Calu3 (cell line): Measurements from ENCODE around the gene VSIG10. TPM values are rescaled to one million over a fixed set of nuclear protein-coding genes. Genes with fewer than 3 reads are reported as not detected.
A peak's percentile ranks its signal among the peaks of the same experiment; 100 is the strongest.

Experiments
- BruUV-seq: library from RNA; stranded (reverse); fragments of 400-500 nt; replicated peaks from 2 replicates; lab custom pipeline; 2021; lab: Mats Ljungman, UMichigan
- CTCF ChIA-PET: fragments of 300-600 bp; sonication (Branson Sonifier 250); formaldehyde crosslinking; loops from one replicate; lab custom pipeline; 2022; ENCODE audit warnings: antibody characterized with exemption; lab: Charles Lee
- DNase-seq: peaks from one replicate; pipeline ENCODE4 v3.0.0; 2022
- H3K27ac Mint-ChIP-seq: one replicate; pipeline ENCODE4 v1.8.0; 2022; ENCODE audit warnings: mixed read lengths; ENCODE audit not compliant: unreplicated experiment
- H3K27me3 Mint-ChIP-seq: one replicate; pipeline ENCODE4 v1.8.0; 2022; ENCODE audit warnings: mixed read lengths; ENCODE audit not compliant: unreplicated experiment
- H3K36me3 Mint-ChIP-seq: one replicate; pipeline ENCODE4 v1.8.0; 2022; ENCODE audit warnings: mild to moderate bottlenecking, moderate library complexity, mixed read lengths; ENCODE audit not compliant: insufficient read depth, unreplicated experiment
- H3K4me1 Mint-ChIP-seq: one replicate; pipeline ENCODE4 v1.8.0; 2022; ENCODE audit warnings: mild to moderate bottlenecking, low read depth, mixed read lengths; ENCODE audit not compliant: unreplicated experiment
- H3K4me3 Mint-ChIP-seq: one replicate; pipeline ENCODE4 v1.8.0; 2022; ENCODE audit warnings: mild to moderate bottlenecking, low read depth, moderate library complexity, mixed read lengths; ENCODE audit not compliant: unreplicated experiment
- H3K9me3 Mint-ChIP-seq: one replicate; pipeline ENCODE4 v1.8.0; 2022; ENCODE audit warnings: low read depth, mixed read lengths; ENCODE audit not compliant: unreplicated experiment
- intact Hi-C: fragments of 100-400 bp; cut with micrococcal nuclease; formaldehyde crosslinking; loops from one replicate; pipeline ENCODE4 v1.10.0; 2022; ENCODE audit not compliant: unreplicated experiment
- total RNA-seq: library from RNA; stranded (reverse); gene quantifications from 2 replicates; pipeline ENCODE4 v1.2.3, GENCODE V29; 2022
- TF ChIP-seq, protein P1 (sequence below): fragments of 200-600 bp; IDR thresholded peaks from one replicate; pipeline ENCODE4 v1.8.0; 2022; ENCODE audit warnings: antibody characterized with exemption; ENCODE audit not compliant: unreplicated experiment

VSIG10 gene
- total RNA-seq, 1 experiment from 2014 or later = 53.6 TPM

DNA sequence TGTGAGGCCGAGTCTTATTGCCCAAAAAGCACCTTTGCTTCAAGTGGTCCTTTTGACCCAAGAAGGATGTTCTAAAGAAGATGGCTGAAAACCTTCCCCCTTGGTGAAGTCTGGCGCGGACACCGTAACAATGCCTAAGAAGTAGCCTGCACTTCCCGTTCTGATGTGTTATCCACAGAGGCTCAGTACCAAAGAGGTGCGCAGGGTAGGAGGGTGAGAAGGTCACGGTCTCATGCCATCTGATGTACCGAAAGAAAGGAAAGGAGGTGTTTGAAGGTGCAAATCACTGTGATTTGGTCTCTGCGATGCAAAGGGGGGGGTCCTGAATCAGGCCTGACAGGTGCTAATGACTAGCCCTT lies 42.0 kb upstream of the VSIG10 start:
- no TSS peak for BruUV-seq
- CTCF ChIA-PET = no interaction called here
- intact Hi-C loops = no loop called here
- Mint-ChIP-seq H3K4me1 (no peaks in the 10 kb centered on the region), H3K27me3 (no peaks in the 10 kb centered on the region), H3K4me3 (no peak overlapping the region), H3K27ac (no peak overlapping the region), H3K9me3 (no peaks in the 10 kb centered on the region), H3K36me3 (peaks cover 75% of the 10 kb centered on the region)
- TF ChIP-seq, protein P1, sequence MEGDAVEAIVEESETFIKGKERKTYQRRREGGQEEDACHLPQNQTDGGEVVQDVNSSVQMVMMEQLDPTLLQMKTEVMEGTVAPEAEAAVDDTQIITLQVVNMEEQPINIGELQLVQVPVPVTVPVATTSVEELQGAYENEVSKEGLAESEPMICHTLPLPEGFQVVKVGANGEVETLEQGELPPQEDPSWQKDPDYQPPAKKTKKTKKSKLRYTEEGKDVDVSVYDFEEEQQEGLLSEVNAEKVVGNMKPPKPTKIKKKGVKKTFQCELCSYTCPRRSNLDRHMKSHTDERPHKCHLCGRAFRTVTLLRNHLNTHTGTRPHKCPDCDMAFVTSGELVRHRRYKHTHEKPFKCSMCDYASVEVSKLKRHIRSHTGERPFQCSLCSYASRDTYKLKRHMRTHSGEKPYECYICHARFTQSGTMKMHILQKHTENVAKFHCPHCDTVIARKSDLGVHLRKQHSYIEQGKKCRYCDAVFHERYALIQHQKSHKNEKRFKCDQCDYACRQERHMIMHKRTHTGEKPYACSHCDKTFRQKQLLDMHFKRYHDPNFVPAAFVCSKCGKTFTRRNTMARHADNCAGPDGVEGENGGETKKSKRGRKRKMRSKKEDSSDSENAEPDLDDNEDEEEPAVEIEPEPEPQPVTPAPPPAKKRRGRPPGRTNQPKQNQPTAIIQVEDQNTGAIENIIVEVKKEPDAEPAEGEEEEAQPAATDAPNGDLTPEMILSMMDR = no peak
- no peak for DNase-seq

DNA sequence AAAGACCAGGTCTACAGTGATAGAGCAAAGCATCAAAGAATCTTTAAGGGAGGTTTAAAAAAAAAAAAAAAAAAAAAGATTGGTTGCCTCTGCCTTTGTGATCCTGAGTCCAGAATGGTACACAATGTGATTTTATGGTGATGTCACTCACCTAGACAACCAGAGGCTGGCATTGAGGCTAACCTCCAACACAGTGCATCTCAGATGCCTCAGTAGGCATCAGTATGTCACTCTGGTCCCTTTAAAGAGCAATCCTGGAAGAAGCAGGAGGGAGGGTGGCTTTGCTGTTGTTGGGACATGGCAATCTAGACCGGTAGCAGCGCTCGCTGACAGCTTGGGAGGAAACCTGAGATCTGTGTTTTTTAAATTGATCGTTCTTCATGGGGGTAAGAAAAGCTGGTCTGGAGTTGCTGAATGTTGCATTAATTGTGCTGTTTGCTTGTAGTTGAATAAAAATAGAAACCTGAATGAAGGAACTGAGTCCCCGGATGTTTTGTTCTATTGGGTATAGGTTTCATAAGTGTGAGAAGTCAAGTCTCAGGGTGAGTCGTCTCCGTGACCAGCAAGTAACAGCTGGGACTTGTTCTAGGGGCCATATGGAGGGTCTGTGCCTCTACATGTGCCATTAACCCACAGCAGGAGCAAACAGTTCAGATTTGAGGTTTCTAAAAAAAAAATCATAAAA lies 41.4 kb upstream of the VSIG10 start:
- peaks cover 76% of the 10 kb centered on the region for H3K36me3 Mint-ChIP-seq
- TF ChIP-seq, protein P1 = no peak
- no peak for DNase-seq
- H3K4me1 Mint-ChIP-seq = no peaks in the 10 kb centered on the region
- H3K9me3 Mint-ChIP-seq = no peaks in the 10 kb centered on the region
- H3K27ac Mint-ChIP-seq = no peak overlapping the region
- intact Hi-C loops = no loop called here
- no peak overlapping the region for H3K4me3 Mint-ChIP-seq
- H3K27me3 Mint-ChIP-seq = no peaks in the 10 kb centered on the region
- CTCF ChIA-PET = no interaction called here
- TSS peak; percentile 88 for BruUV-seq

DNA sequence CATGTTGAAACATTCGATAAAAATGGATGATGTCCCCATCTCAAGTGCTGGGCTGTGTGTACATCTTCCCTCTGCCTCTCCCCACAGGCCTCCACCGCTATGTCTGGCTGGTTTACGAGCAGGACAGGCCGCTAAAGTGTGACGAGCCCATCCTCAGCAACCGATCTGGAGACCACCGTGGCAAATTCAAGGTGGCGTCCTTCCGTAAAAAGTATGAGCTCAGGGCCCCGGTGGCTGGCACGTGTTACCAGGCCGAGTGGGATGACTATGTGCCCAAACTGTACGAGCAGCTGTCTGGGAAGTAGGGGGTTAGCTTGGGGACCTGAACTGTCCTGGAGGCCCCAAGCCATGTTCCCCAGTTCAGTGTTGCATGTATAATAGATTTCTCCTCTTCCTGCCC lies 40.7 kb upstream of the VSIG10 start:
- H3K36me3 Mint-ChIP-seq = peaks cover 79% of the 10 kb centered on the region
- H3K27me3 Mint-ChIP-seq = no peaks in the 10 kb centered on the region
- H3K4me3 Mint-ChIP-seq = no peak overlapping the region
- CTCF ChIA-PET = no interaction called here
- BruUV-seq = no TSS peak
- intact Hi-C loops = no loop called here
- TF ChIP-seq, protein P1 = no peak
- DNase-seq = no peak
- no peaks in the 10 kb centered on the region for H3K9me3 Mint-ChIP-seq
- no peak overlapping the region for H3K27ac Mint-ChIP-seq
- H3K4me1 Mint-ChIP-seq = no peaks in the 10 kb centered on the region

DNA sequence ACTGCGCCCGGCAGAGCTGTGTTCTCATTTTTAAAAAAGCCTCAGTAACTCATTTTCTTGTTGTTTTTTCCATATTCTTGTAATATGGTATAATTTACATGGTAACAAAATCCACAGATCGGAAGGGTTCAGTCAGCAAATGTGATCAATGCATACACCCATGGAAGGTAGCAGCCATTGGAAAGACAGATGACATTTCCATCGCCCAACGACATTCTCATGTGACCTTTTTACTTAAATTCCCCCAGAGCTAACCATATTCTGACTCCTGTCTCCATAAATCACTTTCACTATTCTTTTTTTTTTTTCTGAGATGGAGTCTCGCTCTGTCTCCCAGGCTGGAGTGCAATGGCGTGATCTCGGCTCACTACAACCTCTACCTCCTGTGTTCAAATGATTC lies 37.0 kb upstream of the VSIG10 start:
- TF ChIP-seq, protein P1 = no peak

More for the DNA sequence above, 37.0 kb upstream of the VSIG10 start:
- no peak for DNase-seq
- CTCF ChIA-PET = no interaction called here
- intact Hi-C loops = no loop called here
- no peaks in the 10 kb centered on the region for H3K9me3 Mint-ChIP-seq
- BruUV-seq = no TSS peak
- no peak overlapping the region for H3K27ac Mint-ChIP-seq
- no peak overlapping the region for H3K4me3 Mint-ChIP-seq
- H3K4me1 Mint-ChIP-seq = peaks cover 8% of the 10 kb centered on the region
- peaks cover 73% of the 10 kb centered on the region for H3K36me3 Mint-ChIP-seq
- no peaks in the 10 kb centered on the region for H3K27me3 Mint-ChIP-seq
